Hematopoietic multipotent progenitor cell treated with erythropoietin and hydrocortisone succinate and interleukin-3 and kit ligand, for 17 days (in vitro differentiated cells): Measurements from ENCODE around the gene AFAP1L2.

ENCODE experiments used
- DNase-seq: peaks from one replicate; pipeline ENCODE4 v3.0.0-alpha.2; 2015; ENCODE audit warnings: low spot score

AFAP1L2 gene

GRCh38 chr10:114311496-114312209 is 92.6 kb downstream of the AFAP1L2 start:
- DNase-seq, result no peak

DNA sequence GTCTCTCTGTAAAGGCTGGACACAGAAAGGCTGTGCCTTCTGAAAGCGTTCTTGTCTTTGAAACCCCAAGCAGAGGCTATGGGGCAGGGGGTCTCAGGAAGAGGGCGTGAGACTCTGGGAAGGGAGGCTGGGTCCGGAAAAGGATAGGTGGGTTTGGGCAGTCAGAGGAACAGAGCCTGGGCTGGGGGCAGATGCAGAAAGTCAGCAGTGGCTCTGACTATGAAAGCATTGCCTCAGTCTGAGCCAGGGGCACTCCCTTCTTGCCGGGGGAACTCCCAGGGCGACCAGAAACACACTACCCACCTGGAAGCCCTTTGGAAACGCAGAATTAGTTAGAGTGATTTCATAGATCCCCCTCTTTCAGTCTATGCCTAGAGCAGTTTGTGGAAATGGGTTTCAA is 93.3 kb downstream of the AFAP1L2 start:
- no peak for DNase-seq

- no peak for DNase-seq
Observed at GRCh38 chr10:114310346-114310745, 94.0 kb downstream of the AFAP1L2 start.

GRCh38 chr10:114309364-114309651 is 95.0 kb downstream of the AFAP1L2 start:
- DNase-seq, result no peak

DNA sequence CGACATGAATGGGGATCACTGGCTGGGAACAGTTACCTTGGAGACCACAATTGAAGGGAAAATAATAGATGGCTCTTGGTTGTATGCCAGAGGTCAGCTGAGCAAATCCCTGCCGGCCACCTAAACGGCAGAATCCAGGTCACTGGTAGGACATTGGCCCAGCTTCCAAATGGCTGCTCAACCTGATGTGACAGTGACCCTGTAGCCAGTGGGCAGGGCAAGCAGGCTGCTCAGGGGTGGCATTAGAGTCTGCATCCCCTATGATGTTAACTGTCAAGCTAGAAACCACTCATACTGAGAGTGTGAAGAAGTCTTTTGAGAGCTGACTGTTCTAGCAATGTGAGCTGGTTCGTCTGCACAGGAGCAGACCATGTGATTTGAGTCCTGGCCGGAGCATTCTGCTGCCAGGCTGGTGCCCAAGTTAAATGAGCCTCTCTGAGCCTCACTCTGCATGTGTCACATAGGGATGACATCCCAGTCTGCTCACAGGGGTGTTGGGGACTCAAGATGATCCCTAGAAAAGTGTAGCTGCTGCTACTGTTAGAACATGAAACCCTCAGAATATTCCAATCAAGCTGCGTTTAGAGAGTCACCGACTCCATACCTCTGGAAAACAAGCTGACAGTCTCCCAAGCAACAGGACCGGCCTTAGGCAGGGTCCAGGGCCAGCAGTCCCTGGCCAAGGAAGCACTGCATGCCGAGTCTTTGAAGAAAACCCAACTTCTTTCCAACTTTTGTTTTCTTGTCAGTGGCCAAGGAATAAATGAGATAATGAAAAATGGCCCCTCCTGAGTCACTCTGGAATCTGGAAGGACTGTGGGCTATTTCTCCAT is 95.6 kb downstream of the AFAP1L2 start:
- DNase-seq, result no peak

GRCh38 chr10:114307731-114308130 is 96.6 kb downstream of the AFAP1L2 start:
- DNase-seq, result no peak

DNA sequence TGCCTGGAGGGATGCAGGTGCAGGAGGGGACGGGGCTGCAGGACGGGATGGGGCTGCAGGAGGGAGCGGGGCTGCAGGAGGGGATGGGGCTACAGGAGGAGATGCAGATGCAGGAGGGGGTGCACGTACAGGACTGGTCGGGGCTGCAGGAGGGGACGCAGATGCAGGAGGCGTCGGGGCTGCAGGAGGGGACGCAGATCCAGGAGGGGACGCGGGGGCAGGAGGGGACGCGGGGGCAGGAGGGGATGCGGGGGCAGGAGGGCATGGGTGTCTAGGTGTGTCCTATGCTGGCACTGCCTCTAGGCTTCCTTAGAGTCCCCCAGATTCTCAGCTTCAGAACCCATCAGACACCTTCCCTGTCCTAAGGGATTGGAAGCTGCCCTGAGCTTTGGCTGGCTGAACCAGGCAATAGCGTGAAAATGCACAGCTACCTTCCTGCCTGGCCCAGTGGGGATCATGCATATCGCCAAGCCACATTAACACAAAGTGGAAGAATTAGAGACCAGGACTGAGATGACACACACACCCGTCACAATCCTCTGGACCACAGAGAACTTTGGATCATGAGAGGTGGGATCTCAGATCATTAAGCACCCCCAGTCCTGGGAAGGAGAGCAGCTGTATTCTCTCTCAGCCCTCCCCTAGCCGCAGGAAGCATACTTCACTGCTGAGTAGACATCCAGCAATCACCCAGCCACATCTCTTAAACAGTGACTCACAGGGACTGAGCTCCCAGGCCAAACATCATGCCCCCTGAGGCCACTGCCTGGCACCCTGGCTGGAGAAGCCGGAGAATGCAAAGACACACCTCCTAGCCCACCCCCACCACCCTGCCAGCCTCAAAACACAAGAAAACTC is 98.0 kb downstream of the AFAP1L2 start:
- DNase-seq, result no peak

DNA sequence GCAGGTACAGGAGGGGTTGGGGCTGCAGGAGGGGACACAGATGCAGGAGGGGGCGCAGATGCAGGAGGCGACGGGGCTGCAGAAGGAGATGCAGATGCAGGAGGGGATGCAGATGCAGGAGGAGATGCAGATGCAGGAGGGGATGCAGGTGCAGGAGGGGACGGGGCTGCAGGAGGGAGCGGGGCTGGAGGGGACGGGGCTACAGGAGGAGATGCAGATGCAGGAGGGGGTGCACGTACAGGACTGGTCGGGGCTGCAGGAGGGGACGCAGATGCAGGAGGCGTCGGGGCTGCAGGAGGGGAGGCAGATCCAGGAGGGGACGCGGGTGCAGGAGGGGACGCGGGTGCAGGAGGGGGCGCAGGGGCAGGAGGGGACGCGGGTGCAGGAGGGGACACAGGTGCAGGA is 98.8 kb downstream of the AFAP1L2 start:
- DNase-seq, result no peak

DNA sequence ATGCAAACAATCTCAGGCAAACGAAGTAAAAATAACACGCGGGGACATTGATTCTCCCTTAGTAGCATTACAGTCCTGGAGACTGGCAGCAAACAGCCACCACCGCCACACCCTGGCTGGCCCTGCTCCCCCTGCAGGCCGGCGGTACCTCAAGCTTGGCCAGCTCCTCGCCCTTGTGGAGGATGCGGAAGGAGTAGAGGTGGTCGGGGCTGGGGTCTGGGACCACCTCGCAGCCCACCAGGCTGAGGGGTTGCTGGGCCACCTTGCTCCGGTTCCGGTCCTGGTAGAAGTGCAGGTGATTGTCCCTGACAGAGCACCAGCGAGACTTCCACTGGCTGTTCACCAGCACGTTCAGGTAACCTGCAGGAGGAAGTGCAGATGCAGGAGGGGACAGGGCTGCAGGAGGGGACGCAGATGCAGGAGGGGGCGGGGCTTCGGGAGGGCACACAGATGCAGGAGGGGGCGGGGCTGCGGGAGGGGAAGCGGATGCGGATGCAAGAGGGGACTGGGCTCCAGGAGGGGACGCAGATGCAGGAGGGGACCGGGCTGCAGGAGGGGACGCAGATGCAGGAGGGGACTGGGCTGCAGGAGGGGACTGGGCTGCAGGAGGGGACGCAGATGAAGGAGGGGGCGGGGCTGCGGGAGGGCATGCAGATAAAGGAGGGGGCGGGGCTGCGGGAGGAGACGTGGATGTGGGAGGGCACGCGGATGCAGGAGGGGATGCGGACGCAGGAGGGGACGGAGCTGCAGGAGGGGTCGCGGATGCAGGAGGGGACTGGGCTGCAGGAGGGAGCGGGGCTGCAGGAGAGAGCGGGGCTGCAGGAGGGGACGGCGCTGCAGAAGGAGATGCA is 99.5 kb downstream of the AFAP1L2 start:
- DNase-seq, result no peak

GRCh38 chr10:114304017-114304570 is 100.2 kb downstream of the AFAP1L2 start:
- DNase-seq, result peak; percentile 55

GRCh38 chr10:114303556-114303955 is 100.7 kb downstream of the AFAP1L2 start:
- no peak for DNase-seq

DNA sequence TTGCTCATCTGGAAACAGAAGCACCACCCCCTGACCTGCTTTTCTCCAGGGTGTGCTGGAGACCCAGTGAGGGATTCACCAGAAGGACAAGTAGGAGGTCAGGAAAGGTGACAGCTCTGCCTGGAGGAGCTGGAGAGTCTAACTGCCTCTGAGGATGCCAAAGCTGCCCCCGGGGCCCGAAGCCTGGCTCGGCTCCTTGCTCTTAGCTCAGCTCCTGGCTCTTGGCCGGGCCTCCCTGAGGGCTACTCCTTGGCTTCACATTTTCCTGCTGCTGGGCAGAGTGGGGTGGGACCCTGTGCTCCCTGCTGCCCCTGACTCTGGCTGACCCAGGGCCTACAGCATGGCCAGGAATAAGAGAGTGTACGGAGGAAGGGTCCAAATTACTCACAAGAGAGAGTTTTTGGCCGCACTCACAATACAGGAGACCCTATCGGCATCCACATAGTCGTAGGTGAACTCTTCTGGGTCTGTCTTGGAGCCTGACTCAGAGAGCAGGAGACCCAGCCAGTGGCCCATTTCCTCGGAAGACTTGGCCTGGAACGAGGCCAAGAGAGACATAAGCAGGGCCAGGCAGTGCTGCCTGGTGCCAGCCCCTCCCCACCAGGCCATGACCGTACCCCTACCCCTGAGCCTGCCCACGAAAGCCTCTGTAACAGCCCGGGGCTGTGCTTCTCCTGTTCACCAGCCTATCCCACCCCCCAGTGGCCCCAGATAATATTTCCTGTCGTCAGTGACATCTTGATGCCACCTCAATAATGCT is 102.2 kb downstream of the AFAP1L2 start:
- DNase-seq, result no peak

- DNase-seq, result no peak
Observed at GRCh38 chr10:114301177-114301576, 103.1 kb downstream of the AFAP1L2 start.

- DNase-seq, result no peak
Observed at GRCh38 chr10:114300036-114300645, 104.2 kb downstream of the AFAP1L2 start.

DNA sequence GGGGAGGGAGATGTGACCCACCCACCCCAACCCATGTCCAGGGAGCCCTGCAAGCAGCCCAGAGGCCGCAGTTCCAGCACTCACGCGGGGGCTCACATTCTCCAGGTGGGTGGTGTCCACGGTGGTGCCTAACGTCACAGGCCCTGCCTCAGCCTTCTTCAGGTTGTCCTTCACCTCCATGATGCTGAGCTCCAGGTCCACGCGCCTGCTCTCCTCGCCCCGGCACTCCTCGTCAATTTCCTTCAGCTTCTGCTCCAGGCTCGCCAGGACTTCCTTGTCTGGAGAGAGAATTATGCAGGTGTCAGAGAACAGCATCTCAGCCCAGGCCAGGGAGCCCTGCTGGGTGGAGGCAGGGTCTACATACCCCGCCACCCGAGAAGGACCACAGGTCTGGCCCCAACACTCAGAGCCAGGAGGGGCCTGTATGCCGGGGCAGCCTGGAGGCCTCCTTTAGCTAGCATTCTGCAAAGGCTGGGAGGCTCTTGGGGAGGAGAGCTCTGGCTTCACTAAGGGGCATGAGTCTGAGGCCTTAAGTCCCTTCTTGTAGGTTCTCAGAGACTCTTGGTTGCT is 107.1 kb downstream of the AFAP1L2 start:
- DNase-seq, result no peak

DNA sequence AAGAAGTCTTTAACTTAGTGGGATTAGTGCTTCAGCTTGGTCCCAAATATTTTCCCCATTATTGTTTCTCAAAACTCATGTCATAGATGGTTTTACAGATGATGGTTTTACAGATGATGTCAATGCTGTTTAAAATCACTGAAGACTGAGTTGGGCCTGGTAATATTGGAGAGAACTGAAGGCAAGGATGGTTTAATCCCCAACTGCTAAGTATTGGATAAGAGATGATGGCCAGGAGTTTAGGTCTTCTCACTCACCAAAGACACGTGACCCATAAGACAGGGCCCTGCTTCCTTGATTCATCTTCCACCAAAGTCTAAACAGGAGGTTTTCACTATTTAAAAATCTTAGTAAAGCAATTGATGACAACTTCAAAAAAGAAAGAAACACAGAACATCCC is 108.9 kb downstream of the AFAP1L2 start:
- DNase-seq, result no peak

DNA sequence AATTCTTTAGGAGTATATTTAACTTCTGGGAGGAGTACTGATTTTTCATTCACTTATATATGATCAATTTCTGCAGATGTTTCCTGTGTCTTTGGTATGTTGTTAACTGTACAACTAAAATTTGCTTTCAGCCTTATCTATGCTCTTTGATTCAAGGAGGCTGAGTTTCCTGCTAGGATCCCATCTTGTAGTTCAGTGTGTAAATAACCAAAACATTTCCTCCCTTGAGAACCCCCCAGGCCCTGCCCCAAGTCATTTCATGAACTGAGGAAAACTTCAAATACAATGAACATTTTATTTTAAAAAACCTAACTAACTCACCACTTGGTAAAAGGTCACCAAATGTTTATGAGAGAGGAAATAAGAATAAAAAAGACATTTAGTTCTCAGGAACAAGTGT is 109.8 kb downstream of the AFAP1L2 start:
- DNase-seq, result no peak

DNA sequence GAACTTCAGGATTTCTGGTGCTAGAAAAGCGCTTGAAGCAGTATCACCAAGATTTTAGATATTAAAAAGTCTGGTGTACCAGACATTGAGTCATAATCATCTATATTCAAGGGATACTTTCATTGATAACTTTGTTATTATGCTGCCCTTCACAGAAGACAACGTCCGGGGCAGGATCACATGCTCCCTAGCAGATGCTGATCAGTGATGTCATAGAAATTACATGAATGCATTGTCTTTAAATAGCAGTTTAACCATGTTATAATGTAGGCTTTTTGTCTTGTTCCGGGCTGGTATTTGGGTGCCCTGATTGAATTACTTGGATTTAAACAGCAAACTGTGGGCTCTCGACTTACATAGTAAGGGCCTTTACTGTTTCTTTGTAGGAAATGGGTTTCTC is 111.2 kb downstream of the AFAP1L2 start:
- DNase-seq, result no peak

DNA sequence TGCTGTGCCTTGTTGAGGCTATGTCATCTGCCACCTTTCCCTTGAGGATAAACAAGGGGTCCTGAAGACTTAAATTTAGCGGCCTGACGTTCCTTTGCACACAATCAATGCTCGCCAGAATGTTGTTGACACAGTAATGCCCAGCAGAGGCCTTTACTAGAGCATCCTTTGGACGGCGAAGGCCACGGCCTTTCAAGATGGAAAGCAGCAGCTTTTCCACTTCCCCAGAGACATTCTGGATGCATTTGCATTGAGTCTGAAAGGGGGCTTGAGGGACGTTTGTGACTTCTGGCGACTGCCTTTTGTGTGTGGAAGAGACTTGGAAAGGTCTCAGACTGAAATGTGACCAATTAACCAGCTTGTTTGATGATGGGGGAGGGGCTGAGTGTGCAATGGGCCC is 112.8 kb downstream of the AFAP1L2 start:
- DNase-seq, result no peak

DNA sequence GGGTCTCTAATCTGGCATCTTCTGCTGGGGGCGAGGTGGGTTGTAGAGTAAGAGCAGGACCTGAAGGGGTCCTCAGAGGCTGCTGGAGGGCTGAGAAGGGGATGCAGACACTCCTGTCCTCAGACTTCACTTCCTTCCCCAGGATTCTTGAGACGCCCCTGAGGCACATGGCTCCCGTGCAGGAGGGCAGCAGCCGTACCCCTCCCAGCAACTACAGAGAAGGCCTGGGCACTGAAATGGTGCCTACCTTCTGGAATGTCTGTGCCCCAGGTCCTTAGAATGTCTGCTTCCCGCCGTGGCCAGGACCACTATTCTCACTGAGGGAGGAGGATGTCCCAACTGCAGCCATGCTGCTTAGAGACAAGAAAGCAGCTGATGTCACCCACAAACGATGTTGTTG is 113.2 kb downstream of the AFAP1L2 start:
- DNase-seq, result no peak
